Panc1 (cell line): ENCODE data around the gene PLCB1.

Experiments
- CTCF ChIP-seq: fragments of 450-650 bp; IDR thresholded peaks from 2 replicates; pipeline ENCODE4 v1.5.1; 2017; ENCODE audit warnings: mild to moderate bottlenecking
- POLR2AphosphoS5 ChIP-seq: IDR thresholded peaks from 2 replicates; pipeline ENCODE4 v1.6.1; 2012; ENCODE audit warnings: mild to moderate bottlenecking, low read depth, low read length, moderate library complexity
- TCF7L2 ChIP-seq: IDR thresholded peaks from 2 replicates; pipeline ENCODE4 v1.6.1; 2011; ENCODE audit warnings: mild to moderate bottlenecking, low read depth, low read length, inconsistent platforms

DNA sequence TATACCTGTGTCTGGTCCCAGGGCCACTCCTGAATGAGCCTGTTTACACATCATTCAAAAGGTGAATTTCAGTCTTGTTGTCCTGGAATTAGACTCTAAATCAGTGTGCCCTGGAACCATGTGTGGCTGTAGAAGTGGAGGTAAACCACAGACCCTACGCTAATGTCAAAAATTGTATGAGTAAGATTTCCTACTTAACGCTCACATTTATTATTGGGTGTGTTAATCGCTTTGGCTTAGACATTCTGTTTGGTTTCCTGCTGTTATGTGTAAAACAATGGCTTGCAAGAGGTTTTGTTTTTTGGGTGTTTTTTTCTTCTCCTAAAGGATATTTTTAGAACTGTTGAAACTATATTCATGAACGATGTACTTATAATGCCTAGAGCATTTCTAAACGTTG lies 19.3 kb downstream of the PLCB1 start:
- TF ChIP-seq CTCF (no peak), TCF7L2 (no peak), POLR2AphosphoS5 (no peak)
